ENCODE results near the gene LCP1.
A peak's percentile ranks its signal among the peaks of the same experiment; 100 is the strongest.
"Not testable (repeated sequence)": the region's sequence is repeated elsewhere in the genome, so short reads cannot be mapped to it uniquely, and the experiment has no call there.

Gene LCP1

GRCh38 chr13:46181840-46182490, at the start of gene LCP1:
Gene LCP1 (minus strand): TSS chr13:46182177. CDS start chr13:46159662, 22,515 bp downstream.
- H3K9ac ChIP-seq (ENCODE audit: low read length in 5 of 5), result peak within 1 kb of the TSS in 2 of 5 donors; percentile 4 to 52
- no peaks in the 10 kb centered on the region for H3K36me3 ChIP-seq (ENCODE audit: control insufficient read depth in 5 of 5, insufficient read depth in 5 of 5, low read length in 5 of 5)
- H3K4me1 ChIP-seq (ENCODE audit: control insufficient read depth in 5 of 5, insufficient read depth in 5 of 5, low read length in 5 of 5), result peaks cover 0 to 15% (median 5%) of the 10 kb centered on the region in 5 donors
- no peak within 1 kb of the TSS for H3K27ac ChIP-seq (ENCODE audit: low read depth, low read length)
- H3K27me3 ChIP-seq (ENCODE audit: control insufficient read depth in 5 of 5, insufficient read depth in 4 of 5, low read length in 5 of 5), result no peaks in the 10 kb centered on the region
- H3K9me3 ChIP-seq (ENCODE audit: control insufficient read depth in 5 of 5, low read length in 5 of 5), result no peaks in the 10 kb centered on the region
- peak within 1 kb of the TSS; percentile 38 to 67 (median 60) for H3K4me3 ChIP-seq (ENCODE audit: low read depth in 1 of 5, low read length in 5 of 5)

- Histone ChIP-seq H3K9me3 (ENCODE audit: control insufficient read depth in 5 of 5, low read length in 5 of 5) (peaks cover 0 to 12% (median 0%) of the 10 kb centered on the region in 5 donors), H3K9ac (ENCODE audit: low read length in 5 of 5) (no peak overlapping the region), H3K36me3 (ENCODE audit: control insufficient read depth in 5 of 5, insufficient read depth in 5 of 5, low read length in 5 of 5) (no peaks in the 10 kb centered on the region), H3K4me3 (ENCODE audit: low read depth in 1 of 5, low read length in 5 of 5) (no peak overlapping the region), H3K27me3 (ENCODE audit: control insufficient read depth in 5 of 5, insufficient read depth in 4 of 5, low read length in 5 of 5) (no peaks in the 10 kb centered on the region), H3K4me1 (ENCODE audit: control insufficient read depth in 5 of 5, insufficient read depth in 5 of 5, low read length in 5 of 5) (no peaks in the 10 kb centered on the region), H3K27ac (ENCODE audit: low read depth, low read length) (no peak overlapping the region)
Measured at GRCh38 chr13:46229251-46229650, 47.3 kb upstream of the LCP1 start.

GRCh38 chr13:46220234-46220633, 38.3 kb upstream of the LCP1 start:
- not testable (repeated sequence) for H3K9ac ChIP-seq (ENCODE audit: low read length in 5 of 5); H3K27ac ChIP-seq (ENCODE audit: low read depth, low read length); H3K9me3 ChIP-seq (ENCODE audit: control insufficient read depth in 5 of 5, low read length in 5 of 5); H3K36me3 ChIP-seq (ENCODE audit: control insufficient read depth in 5 of 5, insufficient read depth in 5 of 5, low read length in 5 of 5); H3K4me3 ChIP-seq (ENCODE audit: low read depth in 1 of 5, low read length in 5 of 5); H3K4me1 ChIP-seq (ENCODE audit: control insufficient read depth in 5 of 5, insufficient read depth in 5 of 5, low read length in 5 of 5); H3K27me3 ChIP-seq (ENCODE audit: control insufficient read depth in 5 of 5, insufficient read depth in 4 of 5, low read length in 5 of 5)

- not testable (repeated sequence) for H3K9me3 ChIP-seq (ENCODE audit: control insufficient read depth in 5 of 5, low read length in 5 of 5); H3K27ac ChIP-seq (ENCODE audit: low read depth, low read length); H3K9ac ChIP-seq (ENCODE audit: low read length in 5 of 5); H3K27me3 ChIP-seq (ENCODE audit: control insufficient read depth in 5 of 5, insufficient read depth in 4 of 5, low read length in 5 of 5); H3K4me3 ChIP-seq (ENCODE audit: low read depth in 1 of 5, low read length in 5 of 5); H3K36me3 ChIP-seq (ENCODE audit: control insufficient read depth in 5 of 5, insufficient read depth in 5 of 5, low read length in 5 of 5)
- peaks cover 2 to 17% (median 13%) of the 10 kb centered on the region in 5 donors for H3K4me1 ChIP-seq (ENCODE audit: control insufficient read depth in 5 of 5, insufficient read depth in 5 of 5, low read length in 5 of 5)
Measured at GRCh38 chr13:46214741-46215140, 32.8 kb upstream of the LCP1 start.

GRCh38 chr13:46213242-46213641, 31.3 kb upstream of the LCP1 start:
- Histone ChIP-seq H3K27ac (ENCODE audit: low read depth, low read length) (no peak overlapping the region), H3K4me3 (ENCODE audit: low read depth in 1 of 5, low read length in 5 of 5) (no peak overlapping the region), H3K4me1 (ENCODE audit: control insufficient read depth in 5 of 5, insufficient read depth in 5 of 5, low read length in 5 of 5) (peaks cover 2 to 17% (median 13%) of the 10 kb centered on the region in 5 donors), H3K27me3 (ENCODE audit: control insufficient read depth in 5 of 5, insufficient read depth in 4 of 5, low read length in 5 of 5) (no peaks in the 10 kb centered on the region), H3K36me3 (ENCODE audit: control insufficient read depth in 5 of 5, insufficient read depth in 5 of 5, low read length in 5 of 5) (no peaks in the 10 kb centered on the region), H3K9ac (ENCODE audit: low read length in 5 of 5) (no peak overlapping the region), H3K9me3 (ENCODE audit: control insufficient read depth in 5 of 5, low read length in 5 of 5) (no peaks in the 10 kb centered on the region)

GRCh38 chr13:46211483-46212351, 29.7 kb upstream of the LCP1 start, which contains the start of gene LRRC63:
Gene LRRC63 (plus strand): TSS chr13:46211928. CDS start chr13:46213035, 1,107 bp downstream.
- Histone ChIP-seq H3K27me3 (ENCODE audit: control insufficient read depth in 5 of 5, insufficient read depth in 4 of 5, low read length in 5 of 5) (no peaks in the 10 kb centered on the region), H3K27ac (ENCODE audit: low read depth, low read length) (no peak within 1 kb of the TSS), H3K4me1 (ENCODE audit: control insufficient read depth in 5 of 5, insufficient read depth in 5 of 5, low read length in 5 of 5) (peaks cover 2 to 17% (median 13%) of the 10 kb centered on the region in 5 donors), H3K36me3 (ENCODE audit: control insufficient read depth in 5 of 5, insufficient read depth in 5 of 5, low read length in 5 of 5) (no peaks in the 10 kb centered on the region), H3K4me3 (ENCODE audit: low read depth in 1 of 5, low read length in 5 of 5) (peak within 1 kb of the TSS; percentile 76 to 96 (median 86)), H3K9ac (ENCODE audit: low read length in 5 of 5) (peak within 1 kb of the TSS in 4 of 5 donors; percentile 63 to 74 (median 69)), H3K9me3 (ENCODE audit: control insufficient read depth in 5 of 5, low read length in 5 of 5) (no peaks in the 10 kb centered on the region)

GRCh38 chr13:46211116-46211482, 29.1 kb upstream of the LCP1 start:
- H3K27me3 ChIP-seq (ENCODE audit: control insufficient read depth in 5 of 5, insufficient read depth in 4 of 5, low read length in 5 of 5), result no peaks in the 10 kb centered on the region
- H3K4me1 ChIP-seq (ENCODE audit: control insufficient read depth in 5 of 5, insufficient read depth in 5 of 5, low read length in 5 of 5), result peaks cover 2 to 17% (median 13%) of the 10 kb centered on the region in 5 donors
- peak overlapping the region; percentile 76 to 89 (median 79) for H3K4me3 ChIP-seq (ENCODE audit: low read depth in 1 of 5, low read length in 5 of 5)
- H3K36me3 ChIP-seq (ENCODE audit: control insufficient read depth in 5 of 5, insufficient read depth in 5 of 5, low read length in 5 of 5), result no peaks in the 10 kb centered on the region
- H3K27ac ChIP-seq (ENCODE audit: low read depth, low read length), result no peak overlapping the region
- H3K9ac ChIP-seq (ENCODE audit: low read length in 5 of 5), result peak overlapping the region in 4 of 5 donors; percentile 53 to 63 (median 61)
- H3K9me3 ChIP-seq (ENCODE audit: control insufficient read depth in 5 of 5, low read length in 5 of 5), result no peaks in the 10 kb centered on the region

GRCh38 chr13:46210362-46211083, 28.5 kb upstream of the LCP1 start:
- no peak overlapping the region for H3K27ac ChIP-seq (ENCODE audit: low read depth, low read length)
- H3K9ac ChIP-seq (ENCODE audit: low read length in 5 of 5), result peak overlapping the region in 3 of 5 donors; percentile 53 to 63 (median 63)

GRCh38 chr13:46207828-46208227, 25.9 kb upstream of the LCP1 start:
- Histone ChIP-seq H3K27me3 (ENCODE audit: control insufficient read depth in 5 of 5, insufficient read depth in 4 of 5, low read length in 5 of 5) (no peaks in the 10 kb centered on the region), H3K27ac (ENCODE audit: low read depth, low read length) (no peak overlapping the region), H3K9me3 (ENCODE audit: control insufficient read depth in 5 of 5, low read length in 5 of 5) (no peaks in the 10 kb centered on the region), H3K36me3 (ENCODE audit: control insufficient read depth in 5 of 5, insufficient read depth in 5 of 5, low read length in 5 of 5) (no peaks in the 10 kb centered on the region), H3K4me1 (ENCODE audit: control insufficient read depth in 5 of 5, insufficient read depth in 5 of 5, low read length in 5 of 5) (peaks cover 2 to 17% (median 13%) of the 10 kb centered on the region in 5 donors), H3K9ac (ENCODE audit: low read length in 5 of 5) (no peak overlapping the region), H3K4me3 (ENCODE audit: low read depth in 1 of 5, low read length in 5 of 5) (no peak overlapping the region)

More at GRCh38 chr13:46210362-46211083, 28.5 kb upstream of the LCP1 start:
- Histone ChIP-seq H3K4me3 (ENCODE audit: low read depth in 1 of 5, low read length in 5 of 5) (peak overlapping the region in 4 of 5 donors; percentile 76 to 86 (median 78)), H3K4me1 (ENCODE audit: control insufficient read depth in 5 of 5, insufficient read depth in 5 of 5, low read length in 5 of 5) (peaks cover 2 to 17% (median 13%) of the 10 kb centered on the region in 5 donors), H3K36me3 (ENCODE audit: control insufficient read depth in 5 of 5, insufficient read depth in 5 of 5, low read length in 5 of 5) (no peaks in the 10 kb centered on the region), H3K9me3 (ENCODE audit: control insufficient read depth in 5 of 5, low read length in 5 of 5) (no peaks in the 10 kb centered on the region), H3K27me3 (ENCODE audit: control insufficient read depth in 5 of 5, insufficient read depth in 4 of 5, low read length in 5 of 5) (no peaks in the 10 kb centered on the region)
